BJ (cell line): ENCODE data around the gene DAPK2. TPM values are rescaled to one million over a fixed set of nuclear protein-coding genes. Genes with fewer than 3 reads are reported as not detected.

ENCODE experiments used
- CTCF ChIA-PET: fragments of 350-600 bp; formaldehyde crosslinking; extraction: SDS; loops from one replicate; lab custom pipeline; 2021; ENCODE audit warnings: antibody characterized with exemption, inconsistent platforms; lab: Yijun Ruan, JAX
- POLR2A ChIA-PET: fragments of 300-600 bp; sonication (Branson Sonifier 250); formaldehyde crosslinking; extraction: SDS; loops from one replicate; lab custom pipeline; 2021; ENCODE audit warnings: antibody characterized with exemption; lab: Charles Lee
- DNase-seq: peaks from one replicate; pipeline ENCODE4 v3.0.0-alpha.2; 2011; ENCODE audit warnings: low read depth
- H3K27me3 ChIP-seq: 2 replicates; pipeline ENCODE4 v1.6.0; 2011; ENCODE audit warnings: low read length; ENCODE audit not compliant: control insufficient read depth, insufficient read depth
- H3K36me3 ChIP-seq: 2 replicates; pipeline ENCODE4 v1.5.1; 2011; ENCODE audit warnings: low read length; ENCODE audit not compliant: control insufficient read depth, insufficient read depth
- H3K4me3 ChIP-seq: 2 replicates; pipeline ENCODE4 v1.5.1; 2011; ENCODE audit warnings: low read depth, mild to moderate bottlenecking, control low read depth, low read length
- polyA plus RNA-seq: library from polyadenylated mRNA; depleted of rRNA; stranded (reverse); fragments of >200 nt; gene quantifications from 2 replicates; pipeline ENCODE4 v1.2.3, GENCODE V29; 2011
- TF ChIP-seq, protein P1 (sequence below): IDR thresholded peaks from 2 replicates; pipeline ENCODE4 v1.5.1; 2011; ENCODE audit warnings: low read depth, mild to moderate bottlenecking, control low read depth, inconsistent platforms, low read length, moderate library complexity; ENCODE audit not compliant: insufficient read depth

The DAPK2 gene
- polyA plus RNA-seq, 1 experiment, result 12.4 TPM

DNA sequence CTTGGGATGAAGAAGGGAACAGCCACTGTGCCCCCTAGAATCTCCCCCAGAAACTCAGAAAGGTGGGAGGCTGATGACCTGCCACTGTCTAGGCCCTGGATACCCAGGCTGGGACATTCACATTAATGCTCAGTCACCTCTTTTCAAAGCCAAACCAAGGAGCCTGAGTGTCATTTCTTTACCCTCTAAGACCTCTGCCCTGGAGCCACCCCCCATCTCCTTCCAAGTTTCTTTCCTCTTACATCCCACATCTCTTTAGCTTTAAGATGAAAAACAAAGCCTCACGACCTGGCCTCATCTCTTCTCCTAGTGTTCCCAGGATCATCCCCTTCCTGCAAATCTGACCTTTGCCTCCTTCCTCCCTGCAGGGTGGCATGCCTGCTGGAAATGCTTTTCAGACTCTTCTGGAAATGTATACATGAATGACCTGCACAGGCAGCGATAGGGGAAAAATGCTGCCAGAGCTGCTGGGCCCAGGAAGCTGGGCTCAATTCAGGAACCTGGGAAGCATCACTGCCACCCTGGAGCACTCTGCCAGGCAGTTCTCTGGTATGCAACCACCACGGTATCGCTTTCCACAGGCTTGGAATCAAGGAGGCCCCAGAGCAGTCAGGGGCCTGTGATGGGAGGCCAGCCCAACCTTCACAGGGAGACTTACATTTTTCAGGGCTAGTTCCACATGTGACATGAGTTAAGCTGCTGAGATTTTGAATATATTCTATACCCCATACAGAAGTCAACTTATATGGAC lies 67.6 kb downstream of the DAPK2 start:
- TF ChIP-seq, protein P1, sequence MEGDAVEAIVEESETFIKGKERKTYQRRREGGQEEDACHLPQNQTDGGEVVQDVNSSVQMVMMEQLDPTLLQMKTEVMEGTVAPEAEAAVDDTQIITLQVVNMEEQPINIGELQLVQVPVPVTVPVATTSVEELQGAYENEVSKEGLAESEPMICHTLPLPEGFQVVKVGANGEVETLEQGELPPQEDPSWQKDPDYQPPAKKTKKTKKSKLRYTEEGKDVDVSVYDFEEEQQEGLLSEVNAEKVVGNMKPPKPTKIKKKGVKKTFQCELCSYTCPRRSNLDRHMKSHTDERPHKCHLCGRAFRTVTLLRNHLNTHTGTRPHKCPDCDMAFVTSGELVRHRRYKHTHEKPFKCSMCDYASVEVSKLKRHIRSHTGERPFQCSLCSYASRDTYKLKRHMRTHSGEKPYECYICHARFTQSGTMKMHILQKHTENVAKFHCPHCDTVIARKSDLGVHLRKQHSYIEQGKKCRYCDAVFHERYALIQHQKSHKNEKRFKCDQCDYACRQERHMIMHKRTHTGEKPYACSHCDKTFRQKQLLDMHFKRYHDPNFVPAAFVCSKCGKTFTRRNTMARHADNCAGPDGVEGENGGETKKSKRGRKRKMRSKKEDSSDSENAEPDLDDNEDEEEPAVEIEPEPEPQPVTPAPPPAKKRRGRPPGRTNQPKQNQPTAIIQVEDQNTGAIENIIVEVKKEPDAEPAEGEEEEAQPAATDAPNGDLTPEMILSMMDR, result no peak
- DNase-seq, result no peak
- ChIA-PET POLR2A (no interaction called here), CTCF (interaction anchor here (1.0 kb wide), 1 partner anchor 13 kb away, joined by 4 read pairs; no protein-coding TSS in a partner anchor)
- Histone ChIP-seq H3K4me3 (no peak overlapping the region), H3K27me3 (no peaks in the 10 kb centered on the region), H3K36me3 (peaks cover 2% of the 10 kb centered on the region)

DNA sequence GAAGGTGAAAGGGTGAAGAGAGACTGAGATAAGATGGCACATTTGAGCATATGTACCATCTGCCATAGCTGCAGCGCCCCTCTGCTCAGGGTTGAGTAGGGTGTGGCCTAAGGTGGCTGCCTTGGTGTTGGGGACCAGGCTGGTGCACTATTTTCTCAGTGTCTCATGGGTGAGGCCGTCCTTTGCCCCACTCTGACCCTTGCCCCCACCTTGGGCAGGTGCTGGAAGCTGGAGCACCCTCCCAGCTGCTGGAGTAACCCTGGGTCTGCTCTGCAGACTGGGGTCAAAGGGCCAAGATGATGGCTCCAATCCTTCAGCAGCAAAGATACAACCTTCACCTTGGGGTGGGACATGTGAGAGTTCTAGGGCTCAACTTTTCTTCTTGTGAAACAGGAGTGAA lies 69.2 kb downstream of the DAPK2 start:
- Histone ChIP-seq H3K36me3 (peaks cover 1% of the 10 kb centered on the region; the same call in 1 of the 2 replicates), H3K4me3 (no peak overlapping the region), H3K27me3 (no peaks in the 10 kb centered on the region)
- POLR2A ChIA-PET, result no interaction called here
- TF ChIP-seq, protein P1, result no peak
- DNase-seq, result no peak
- CTCF ChIA-PET, result interaction anchor here (0.6 to 1.2 kb wide), 2 partner anchors 32 to 222 kb away, joined by 3 to 5 read pairs; no protein-coding TSS in a partner anchor

DNA sequence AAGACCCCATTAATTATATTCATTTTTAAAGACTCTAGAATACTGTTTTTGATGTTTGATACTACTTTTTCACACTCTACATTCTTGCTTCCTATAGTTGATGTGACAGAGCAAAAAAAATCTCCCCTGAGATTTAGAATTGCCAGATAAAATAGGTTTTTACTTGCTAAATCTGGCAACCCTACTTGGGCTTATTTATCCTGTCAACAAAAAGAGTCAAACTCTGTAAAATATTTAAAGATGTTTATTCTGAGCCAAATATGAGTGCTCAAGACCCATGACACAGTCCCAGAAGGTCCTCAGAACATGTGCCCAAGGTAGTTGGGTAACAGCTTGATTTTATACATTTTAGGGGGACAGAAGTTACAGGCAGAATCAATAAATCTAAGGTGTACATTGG lies 72.3 kb downstream of the DAPK2 start:
- Histone ChIP-seq H3K27me3 (no peaks in the 10 kb centered on the region), H3K4me3 (no peak overlapping the region), H3K36me3 (peaks cover 1% of the 10 kb centered on the region; the same call in 1 of the 2 replicates)
- no peak for DNase-seq
- TF ChIP-seq, protein P1, result no peak
- POLR2A ChIA-PET, result no interaction called here
- CTCF ChIA-PET, result interaction anchor here (2.7 kb wide), 1 partner anchor 29 kb away, joined by 8 read pairs; no protein-coding TSS in a partner anchor

DNA sequence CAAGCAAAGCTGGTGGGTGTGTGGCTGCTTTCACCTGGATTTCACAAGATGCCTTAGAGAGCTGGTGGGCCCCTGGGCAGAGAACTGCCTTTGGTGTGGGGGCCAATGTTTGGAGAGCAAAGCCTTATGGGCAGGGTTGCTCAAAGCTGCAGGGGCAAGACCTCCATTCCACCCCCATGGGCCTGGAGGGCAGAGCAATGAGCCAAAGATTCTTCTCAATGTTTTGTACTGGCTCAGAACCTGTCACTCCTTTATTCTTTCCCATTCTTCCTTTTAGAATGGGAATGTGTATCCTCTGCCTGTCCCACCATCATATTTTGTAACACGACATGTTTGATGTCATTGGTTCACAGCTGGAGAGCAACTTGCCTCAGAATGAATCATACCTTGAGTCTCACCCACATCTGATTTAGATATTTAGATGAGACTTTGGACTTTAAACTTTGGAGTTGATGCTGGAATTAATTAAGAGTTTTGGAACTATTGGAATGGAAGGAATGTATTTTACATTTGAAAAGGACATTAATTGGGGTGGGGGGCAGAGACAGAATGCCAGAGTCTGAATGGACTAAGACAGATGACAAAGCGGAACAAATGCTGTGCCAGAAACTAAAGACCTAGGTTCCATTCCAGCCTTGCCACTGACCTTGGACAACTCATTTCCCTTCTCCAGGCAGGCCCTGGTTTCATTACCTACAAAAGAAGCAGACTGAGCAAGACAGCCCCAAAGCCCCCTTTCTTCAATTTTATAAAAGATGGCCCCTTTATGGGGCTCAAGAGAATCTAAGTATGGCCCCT lies 72.9 kb downstream of the DAPK2 start:
- Histone ChIP-seq H3K4me3 (no peak overlapping the region), H3K36me3 (peaks cover 2% of the 10 kb centered on the region; the same call in 1 of the 2 replicates), H3K27me3 (no peaks in the 10 kb centered on the region)
- POLR2A ChIA-PET, result interaction anchor here (0.6 kb wide), 1 partner anchor 118 kb away, joined by 3 read pairs; no protein-coding TSS in a partner anchor
- CTCF ChIA-PET, result interaction anchor here (1.6 to 2.7 kb wide), 2 partner anchors 28 to 44 kb away, joined by 3 to 8 read pairs; no protein-coding TSS in a partner anchor
- TF ChIP-seq, protein P1, result no peak
- DNase-seq, result peak; percentile 91

DNA sequence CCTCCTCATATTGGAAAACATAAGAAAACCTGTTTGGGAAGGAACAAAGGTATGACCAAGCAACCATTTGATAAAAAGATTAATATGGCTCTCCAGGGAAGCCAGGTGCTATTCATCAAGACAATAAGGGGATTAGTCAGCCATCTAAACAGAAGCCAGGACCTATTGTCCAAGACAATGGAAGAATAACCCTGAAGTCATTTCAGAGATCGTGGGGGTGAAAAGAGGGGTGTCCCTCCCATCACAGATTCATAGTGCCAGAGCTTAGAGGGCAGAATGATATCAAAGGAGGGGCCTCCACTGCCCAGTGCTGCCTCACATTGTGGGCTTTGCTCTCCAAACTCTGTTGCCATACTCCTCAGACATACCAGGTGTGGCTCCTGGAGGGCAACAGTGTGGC lies 73.5 kb downstream of the DAPK2 start:
- Histone ChIP-seq H3K4me3 (no peak overlapping the region), H3K36me3 (peaks cover 2% of the 10 kb centered on the region; the same call in 1 of the 2 replicates), H3K27me3 (no peaks in the 10 kb centered on the region)
- TF ChIP-seq, protein P1, result no peak
- ChIA-PET POLR2A (no interaction called here), CTCF (interaction anchor here (1.6 to 2.7 kb wide), 2 partner anchors 28 to 44 kb away, joined by 3 to 8 read pairs; no protein-coding TSS in a partner anchor)
- no peak for DNase-seq
